Right atrium auricular region (tissue), 2 donors: ENCODE data around the gene C14orf180. TPM values are rescaled to one million over a fixed set of nuclear protein-coding genes. Genes with fewer than 3 reads are reported as not detected.

Experiments used
- DNase-seq: peaks from one replicate; pipeline ENCODE4 v3.0.0-alpha.2; 2019; ENCODE audit warnings: low spot score
- H3K27ac ChIP-seq, 2 donors: fragments of 200-600 bp; sonication (generic); 1 replicate in 1 of 2; 2 replicates in 1 of 2; pipeline ENCODE4 v1.5.1; 2016 to 2019
- H3K27me3 ChIP-seq, 2 donors: fragments of 200-600 bp; sonication (generic); one replicate each; pipeline versions ENCODE4 v1.5.1 to v1.6.0; 2017 to 2019
- H3K36me3 ChIP-seq: fragments of 200-600 bp; sonication (generic); one replicate; pipeline ENCODE4 v1.5.1; 2016
- H3K4me1 ChIP-seq, 2 donors: fragments of 200-600 bp; sonication (generic); one replicate each; pipeline versions ENCODE4 v1.5.1 to v1.6.0; 2017 to 2019
- H3K4me3 ChIP-seq, 2 donors: fragments of 200-600 bp; sonication (generic); 1 replicate in 1 of 2; 2 replicates in 1 of 2; pipeline ENCODE4 v1.5.1; 2017 to 2019; ENCODE audit warnings: mild to moderate bottlenecking in 1 of 2, moderate library complexity in 1 of 2
- H3K9me3 ChIP-seq, 2 donors: fragments of 200-600 bp; sonication (generic); one replicate each; pipeline ENCODE4 v1.5.1; 2019
- CTCF ChIP-seq, 2 donors: fragments of 200-600 bp; sonication (generic); IDR thresholded peaks; one replicate each; pipeline ENCODE4 v1.5.1; 2019; ENCODE audit warnings: antibody characterized with exemption in 2 of 2
- total RNA-seq, 2 donors: library from RNA; depleted of rRNA; stranded (reverse); fragments of >200 nt; gene quantifications; one replicate each; pipeline ENCODE4 v1.1.0, GENCODE V29; 2016

The C14orf180 gene
- total RNA-seq, 2 donors from 2014 or later: 59.5 to 135 TPM

DNA sequence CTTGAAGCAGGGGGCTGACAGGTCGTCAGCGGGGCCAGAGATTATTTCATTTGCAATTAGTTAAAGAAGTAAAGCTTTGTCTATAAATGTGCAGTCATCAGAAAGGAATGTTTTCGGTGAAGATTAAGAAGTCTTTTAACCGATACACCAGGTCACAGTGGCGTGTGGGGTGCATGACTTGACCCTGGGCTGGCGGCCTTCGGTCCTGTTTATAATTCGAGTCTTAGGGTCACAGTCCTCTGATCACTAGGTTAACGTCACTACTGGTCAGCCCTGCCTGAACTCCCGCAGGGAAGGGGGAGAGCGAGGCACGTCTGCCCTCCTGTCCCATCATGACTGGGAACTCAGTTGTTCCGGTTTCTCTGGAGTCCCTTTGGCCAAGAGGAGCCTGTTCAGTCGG lies 5.0 kb upstream of the C14orf180 start:
- no peaks in the 10 kb centered on the region for H3K9me3 ChIP-seq
- no peak overlapping the region for H3K4me3 ChIP-seq
- H3K4me1 ChIP-seq: peaks cover 0 to 51% of the 10 kb centered on the region in 2 donors
- DNase-seq: no peak
- no peak for TF ChIP-seq CTCF (IDR thresholded peaks at IDR 0.05)
- no peaks in the 10 kb centered on the region for H3K36me3 ChIP-seq
- no peak overlapping the region for H3K27ac ChIP-seq
- no peaks in the 10 kb centered on the region for H3K27me3 ChIP-seq

- peaks cover 0 to 52% of the 10 kb centered on the region in 2 donors for H3K4me1 ChIP-seq
- H3K36me3 ChIP-seq: no peaks in the 10 kb centered on the region
- H3K27ac ChIP-seq: no peak overlapping the region
- H3K9me3 ChIP-seq: no peaks in the 10 kb centered on the region
- DNase-seq: no peak
- TF ChIP-seq CTCF (IDR thresholded peaks at IDR 0.05): no peak
- H3K4me3 ChIP-seq: no peak overlapping the region
- no peaks in the 10 kb centered on the region for H3K27me3 ChIP-seq
Observed at GRCh38 chr14:104574978-104575583, 4.5 kb upstream of the C14orf180 start.

DNA sequence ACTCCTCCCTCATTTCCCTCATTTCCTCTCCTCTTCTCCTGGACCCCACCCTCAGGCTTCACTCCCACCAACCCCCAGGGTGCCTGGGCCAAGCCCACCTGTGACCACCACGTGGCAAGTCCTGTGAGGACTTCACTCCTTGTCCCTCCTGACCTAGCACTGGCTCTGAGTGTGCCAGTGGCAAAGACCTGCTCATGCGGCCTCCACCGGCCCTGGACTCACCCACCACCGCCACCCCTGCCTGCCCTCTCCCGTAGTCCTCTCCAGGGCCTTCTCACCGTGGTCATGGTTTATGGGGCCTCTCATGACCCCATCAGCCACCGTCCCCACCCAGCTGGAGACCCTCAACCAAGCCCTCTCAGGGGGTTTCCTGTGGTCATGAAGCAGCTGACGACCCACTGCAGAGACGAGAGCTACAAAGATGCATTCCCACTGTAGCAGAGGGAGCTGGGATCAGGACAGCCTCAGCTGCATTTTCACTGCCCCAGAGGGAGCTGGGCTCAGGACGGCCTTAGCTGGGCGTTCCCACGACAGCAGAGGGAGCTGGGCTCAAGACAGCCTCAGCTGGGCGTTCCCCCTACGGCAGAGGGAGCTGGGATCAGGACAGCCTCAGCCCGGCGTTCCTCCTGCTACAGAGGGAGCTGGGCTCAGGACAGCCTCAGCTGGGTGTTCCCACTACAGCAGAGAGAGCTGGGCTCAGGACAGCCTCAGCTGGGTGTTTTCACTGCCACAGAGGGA lies 3.2 kb upstream of the C14orf180 start:
- Histone ChIP-seq H3K27me3 (no peaks in the 10 kb centered on the region), H3K27ac (no peak overlapping the region), H3K9me3 (no peaks in the 10 kb centered on the region), H3K36me3 (no peaks in the 10 kb centered on the region), H3K4me1 (peaks cover 0 to 59% of the 10 kb centered on the region in 2 donors), H3K4me3 (no peak overlapping the region)
- TF ChIP-seq CTCF (IDR thresholded peaks at IDR 0.05): peak in 1 of 2 donors; percentile 28
- DNase-seq: no peak

DNA sequence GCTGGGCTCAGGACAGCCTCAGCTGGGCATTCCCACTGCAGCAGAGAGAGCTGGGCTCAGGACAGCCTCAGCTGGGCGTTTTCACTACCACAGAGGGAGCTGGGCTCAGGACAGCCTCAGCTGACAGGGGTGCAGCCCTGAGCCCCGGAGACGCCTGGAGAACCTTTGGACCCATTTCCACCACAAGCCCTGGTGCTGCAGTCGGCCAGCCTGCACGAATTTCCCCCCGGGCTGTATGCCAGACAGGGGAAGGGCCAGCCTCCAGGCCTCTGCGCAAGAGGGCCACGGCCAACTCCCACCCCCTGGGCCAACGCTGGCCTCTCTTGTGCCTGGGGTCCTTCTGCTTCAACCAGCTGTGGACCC lies 2.6 kb upstream of the C14orf180 start:
- peaks cover 0 to 60% of the 10 kb centered on the region in 2 donors for H3K4me1 ChIP-seq
- no peaks in the 10 kb centered on the region for H3K27me3 ChIP-seq
- no peak for TF ChIP-seq CTCF (IDR thresholded peaks at IDR 0.05)

GRCh38 chr14:104577426-104577825 lies 2.1 kb upstream of the C14orf180 start:
- no peaks in the 10 kb centered on the region for H3K27me3 ChIP-seq
- DNase-seq: no peak
- H3K4me3 ChIP-seq: no peak overlapping the region
- no peak for TF ChIP-seq CTCF (IDR thresholded peaks at IDR 0.05)
- H3K36me3 ChIP-seq: no peaks in the 10 kb centered on the region
- peaks cover 0 to 60% of the 10 kb centered on the region in 2 donors for H3K4me1 ChIP-seq
- H3K9me3 ChIP-seq: no peaks in the 10 kb centered on the region
- H3K27ac ChIP-seq: no peak overlapping the region

More for the DNA sequence above, 2.6 kb upstream of the C14orf180 start:
- H3K9me3 ChIP-seq: no peaks in the 10 kb centered on the region
- no peak overlapping the region for H3K4me3 ChIP-seq
- no peak overlapping the region for H3K27ac ChIP-seq
- no peaks in the 10 kb centered on the region for H3K36me3 ChIP-seq
- no peak for DNase-seq
